HK-2 (cell line): Measurements from ENCODE around the gene CDCP1.
"Not testable (repeated sequence)": the region's sequence is repeated elsewhere in the genome, so short reads cannot be mapped to it uniquely, and the experiment has no call there.

Experiments
- DNase-seq: peaks from one replicate; pipeline ENCODE4 v3.0.0-alpha.2; 2018; ENCODE audit not compliant: unreplicated experiment

The CDCP1 gene

GRCh38 chr3:45173776-45174175 lies 27.6 kb upstream of the CDCP1 start:
- DNase-seq, result no peak

DNA sequence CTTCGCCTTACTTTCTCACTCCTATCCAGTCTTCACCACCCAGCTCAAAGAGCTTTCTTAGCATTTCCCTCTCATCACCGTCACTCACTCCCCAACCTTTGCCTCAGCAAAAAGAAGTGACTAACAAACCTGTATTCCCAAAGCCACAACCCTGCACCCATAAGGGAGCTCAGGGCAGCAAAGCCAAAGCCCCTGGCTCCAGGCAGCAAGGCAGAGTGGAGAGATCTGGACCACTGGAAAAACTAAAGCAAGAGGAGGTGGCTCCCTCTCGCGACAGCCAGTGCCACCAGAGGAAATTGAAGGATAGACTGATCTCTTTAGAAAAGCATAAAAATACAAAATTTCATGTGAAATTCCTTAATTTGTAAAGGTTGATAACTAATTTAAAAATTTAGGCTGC lies 25.1 kb upstream of the CDCP1 start:
- DNase-seq, result no peak

- DNase-seq, result no peak
These were observed 23.9 kb upstream of the CDCP1 start for GRCh38 chr3:45170096-45170495.

DNA sequence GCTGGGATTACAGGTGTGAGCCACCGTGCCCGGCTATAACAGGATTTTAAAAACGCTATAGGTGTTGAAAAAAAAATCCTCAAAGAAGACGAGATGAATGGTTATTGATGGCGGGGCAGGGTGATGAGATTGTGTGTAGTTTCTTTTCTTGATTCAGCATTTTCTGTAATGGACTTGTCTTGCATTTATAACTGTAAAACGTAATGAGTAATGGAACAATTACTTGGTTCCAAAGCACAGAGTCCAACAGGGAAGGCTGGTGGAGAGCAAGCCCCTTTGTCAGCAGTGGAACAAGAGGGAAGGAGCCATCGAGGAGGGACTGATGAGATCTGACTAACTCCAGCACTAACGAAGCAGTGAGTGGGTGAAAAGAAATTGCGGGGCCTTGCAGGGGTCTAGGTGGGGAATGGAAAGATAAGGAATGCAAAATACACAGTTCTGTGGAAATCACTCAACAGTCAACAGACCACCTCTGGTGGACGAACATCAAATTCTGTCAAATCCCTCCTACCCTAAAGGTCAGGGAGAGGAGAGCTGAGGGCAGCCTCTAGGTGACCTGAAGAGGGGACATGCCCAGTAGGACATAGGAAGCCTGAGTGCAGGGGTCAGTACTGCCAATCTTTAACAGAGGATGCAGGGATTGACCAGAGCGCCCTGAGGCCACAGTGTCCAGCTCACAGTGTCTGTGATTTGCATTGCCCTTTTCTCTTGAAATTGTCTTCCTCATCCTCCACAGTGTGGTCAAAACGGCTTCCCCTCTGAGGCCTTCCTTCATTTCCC lies 23.1 kb upstream of the CDCP1 start:
- DNase-seq, result no peak

- no peak for DNase-seq
These were observed 22.3 kb upstream of the CDCP1 start for GRCh38 chr3:45168451-45168850.

DNA sequence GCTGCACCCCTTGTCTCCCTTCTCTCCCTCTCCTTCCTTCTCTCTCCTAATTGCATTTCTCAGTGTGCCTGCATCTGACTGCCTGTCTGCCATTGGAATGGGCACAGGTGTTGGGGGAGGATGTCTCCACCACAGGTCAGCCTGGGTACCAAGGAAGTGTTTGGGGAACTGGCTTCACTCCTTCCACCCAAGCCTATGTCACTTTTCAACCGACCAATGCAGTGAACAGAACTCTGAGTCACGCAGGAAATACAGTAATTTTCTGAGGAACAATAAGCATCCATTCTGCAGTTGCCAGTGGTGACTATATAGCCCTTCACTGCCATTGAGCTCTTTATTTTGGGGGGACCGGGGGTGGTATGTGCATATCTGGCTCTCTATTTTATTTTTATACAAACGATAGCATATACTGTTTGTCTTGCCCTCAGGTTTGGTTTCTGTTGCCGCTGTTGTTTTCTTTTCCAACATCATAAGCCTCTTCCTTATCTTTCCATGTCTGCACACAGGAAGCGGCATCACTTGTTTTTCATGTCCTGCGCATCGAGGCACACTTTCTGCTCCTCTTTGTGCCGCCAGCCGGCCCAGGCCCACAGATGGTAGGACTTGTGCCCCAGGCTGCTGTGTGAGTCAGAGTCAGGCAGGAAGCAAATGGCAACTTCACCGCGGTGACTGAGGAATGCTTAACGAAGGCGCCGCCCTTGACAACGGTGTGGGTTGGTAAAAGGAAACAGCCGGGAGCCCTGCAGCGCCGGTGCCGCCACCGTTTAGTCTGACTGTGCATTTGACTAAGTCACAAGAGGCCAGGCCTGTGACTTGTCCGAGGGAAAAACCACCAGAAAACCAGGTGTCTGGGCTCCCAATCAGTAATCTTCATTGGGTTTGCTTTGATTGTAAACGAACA lies 21.1 kb upstream of the CDCP1 start:
- peak; percentile 88 for DNase-seq

DNA sequence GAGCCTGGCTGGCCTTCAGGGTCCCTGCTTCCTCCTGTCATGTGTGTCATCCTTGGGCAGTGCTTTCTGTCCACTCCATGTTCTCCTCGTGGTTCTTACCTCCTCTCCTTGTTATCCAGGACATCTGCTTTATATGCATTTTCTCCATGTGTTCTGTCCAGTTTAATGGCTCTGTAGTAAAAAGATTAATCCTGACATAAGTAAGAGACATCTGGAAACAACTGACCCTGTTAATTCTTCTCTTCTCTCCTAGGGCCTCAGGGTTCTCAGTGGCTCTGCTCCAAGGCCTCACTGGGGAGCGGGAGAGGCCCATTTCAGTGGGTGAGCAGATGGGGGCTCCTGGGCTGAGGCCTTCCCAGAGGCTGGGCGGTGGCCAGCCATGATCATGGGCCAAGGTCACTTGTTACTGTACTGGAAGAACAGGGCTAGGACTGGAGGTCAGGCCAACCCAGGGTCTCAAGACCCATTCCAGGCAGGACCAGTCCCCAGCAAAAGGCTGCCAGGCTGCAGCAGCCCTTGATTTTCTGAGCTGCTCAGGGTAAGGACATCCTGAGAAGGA lies 20.2 kb upstream of the CDCP1 start:
- no peak for DNase-seq

DNA sequence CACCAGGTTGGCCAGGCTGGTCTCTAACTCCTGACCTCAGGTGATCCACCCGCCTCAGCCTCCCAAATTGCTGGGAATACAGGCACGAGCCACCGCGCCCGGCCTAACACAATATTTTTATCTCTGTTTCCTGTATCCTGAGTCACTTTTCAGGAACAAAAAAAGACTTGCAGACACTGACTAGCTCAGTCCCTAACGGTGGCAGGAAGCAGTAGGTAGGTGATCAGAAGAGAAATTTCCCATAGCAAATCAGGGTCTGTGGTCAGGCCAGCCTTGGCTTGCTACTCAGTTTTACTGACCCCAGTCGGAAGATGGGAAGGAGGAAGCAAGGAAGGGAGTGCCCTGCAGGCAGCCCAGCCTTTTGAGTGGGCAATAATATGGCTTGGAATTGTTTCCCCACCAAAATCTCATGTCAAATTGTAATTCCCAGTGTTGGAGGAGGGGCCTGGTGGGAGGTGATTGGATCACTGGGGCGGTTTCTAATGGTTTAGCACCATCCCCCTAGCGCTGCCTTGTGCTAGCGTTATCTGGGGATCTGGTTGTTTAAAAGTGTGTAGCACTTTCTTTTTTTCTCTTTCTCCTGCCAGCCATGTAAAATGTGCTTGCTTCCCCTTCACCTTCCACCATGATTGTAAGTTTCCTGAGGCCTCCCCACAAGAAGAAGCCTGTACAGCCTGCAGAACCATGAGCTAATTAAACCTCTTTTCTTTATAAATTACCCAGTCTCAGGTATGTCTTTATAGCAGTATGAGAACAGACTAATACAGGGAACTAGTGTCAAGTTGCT lies 19.5 kb upstream of the CDCP1 start:
- no peak for DNase-seq

DNA sequence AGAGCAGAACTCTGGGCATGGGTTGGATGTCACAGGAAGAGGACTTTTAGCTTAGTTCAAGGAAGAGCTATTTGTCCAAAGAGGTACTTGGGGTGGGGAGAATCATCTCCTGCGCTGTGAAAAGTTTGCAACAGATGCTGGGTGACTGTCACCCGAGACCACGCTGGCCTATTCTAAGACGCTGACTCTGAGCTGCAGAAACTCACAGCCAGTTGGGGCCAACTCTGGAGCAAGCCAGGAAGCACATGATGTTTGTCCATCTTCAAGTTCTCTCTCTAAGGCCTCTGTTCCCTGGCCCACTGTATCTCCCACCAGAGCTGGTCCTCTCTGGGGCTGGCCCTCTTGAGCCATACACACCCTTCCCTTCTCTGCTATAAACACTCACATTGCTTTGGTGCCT lies 17.9 kb upstream of the CDCP1 start:
- DNase-seq, result no peak

- no peak for DNase-seq
These were observed 17.3 kb upstream of the CDCP1 start for GRCh38 chr3:45163481-45163880.

DNA sequence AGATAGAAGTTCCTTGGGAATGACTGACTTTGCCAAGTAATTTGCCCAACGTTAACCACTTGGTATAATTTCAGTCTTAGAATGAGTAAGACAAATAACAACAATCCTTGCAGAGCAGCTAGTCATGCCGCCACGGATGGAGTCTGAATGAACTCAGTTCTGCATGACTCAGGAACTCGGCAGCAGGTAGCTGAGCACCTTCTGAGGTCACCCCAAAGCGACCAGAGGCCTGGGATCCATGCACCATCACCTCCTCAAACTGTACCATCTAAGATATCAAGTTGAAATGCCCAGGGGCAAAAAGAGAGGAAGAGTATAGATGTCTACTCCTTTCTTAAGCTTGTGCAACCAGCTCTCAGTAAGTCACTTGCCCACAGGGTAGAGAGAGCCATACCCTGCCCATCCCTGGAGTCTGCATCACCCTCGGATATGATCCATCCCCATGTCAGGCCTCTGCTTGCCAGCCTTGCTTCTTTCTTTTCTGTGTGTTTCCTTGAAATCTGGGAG lies 8.5 kb upstream of the CDCP1 start:
- DNase-seq, result no peak

DNA sequence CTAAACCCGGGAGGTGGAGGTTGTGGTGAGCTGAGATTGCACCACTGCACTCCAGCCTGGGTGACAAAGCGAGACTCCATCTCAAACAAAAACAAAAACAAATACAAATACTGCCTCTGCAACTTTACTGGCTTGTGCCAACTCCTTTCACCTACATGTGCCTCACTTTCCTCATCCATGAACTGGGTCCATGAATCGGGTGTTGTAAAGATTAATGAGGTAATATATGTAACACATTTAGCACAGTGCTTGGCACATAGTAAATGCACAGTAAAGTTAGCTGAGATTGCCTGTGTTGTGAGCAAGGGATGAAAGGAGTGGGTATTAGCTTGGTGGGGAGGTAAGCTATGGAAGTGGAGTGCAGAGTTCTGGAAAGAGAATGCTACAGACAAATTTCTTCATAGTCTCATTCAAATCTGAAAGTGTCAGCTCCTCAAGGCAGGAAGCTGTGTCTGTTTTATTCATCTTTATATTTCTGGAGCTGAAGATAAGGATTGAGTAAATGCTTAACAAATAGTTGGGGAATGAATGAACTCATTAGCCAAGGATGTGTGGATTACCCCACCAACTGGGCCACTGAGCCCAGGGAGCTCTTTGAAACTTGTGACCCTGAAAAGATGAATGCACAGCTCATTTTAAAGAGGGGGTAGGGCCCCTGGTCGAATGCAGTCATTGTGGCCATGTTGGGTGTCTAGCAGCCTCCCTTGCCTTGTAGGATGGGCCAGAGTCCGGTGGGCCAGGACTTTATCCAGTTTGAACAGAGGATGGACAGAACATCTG lies 7.7 kb upstream of the CDCP1 start:
- no peak for DNase-seq

DNA sequence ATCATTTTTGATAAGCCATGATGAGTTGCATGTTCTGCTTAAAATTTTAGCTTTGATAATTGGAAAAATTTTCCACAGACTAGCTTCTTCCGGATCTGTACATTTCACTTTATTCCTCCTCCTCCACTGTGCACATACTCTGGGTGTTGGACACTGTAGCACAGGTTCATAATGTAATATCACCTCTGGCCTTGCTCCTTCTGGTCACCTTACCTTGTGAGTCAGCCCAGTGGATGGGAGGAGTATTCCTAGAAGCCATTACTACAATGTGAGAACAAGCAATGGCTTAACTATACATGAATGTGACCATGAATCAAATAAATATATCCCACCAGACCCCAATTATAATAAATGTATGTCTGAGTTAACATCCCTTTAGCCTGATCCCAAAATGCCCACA lies 6.1 kb upstream of the CDCP1 start:
- no peak for DNase-seq

DNA sequence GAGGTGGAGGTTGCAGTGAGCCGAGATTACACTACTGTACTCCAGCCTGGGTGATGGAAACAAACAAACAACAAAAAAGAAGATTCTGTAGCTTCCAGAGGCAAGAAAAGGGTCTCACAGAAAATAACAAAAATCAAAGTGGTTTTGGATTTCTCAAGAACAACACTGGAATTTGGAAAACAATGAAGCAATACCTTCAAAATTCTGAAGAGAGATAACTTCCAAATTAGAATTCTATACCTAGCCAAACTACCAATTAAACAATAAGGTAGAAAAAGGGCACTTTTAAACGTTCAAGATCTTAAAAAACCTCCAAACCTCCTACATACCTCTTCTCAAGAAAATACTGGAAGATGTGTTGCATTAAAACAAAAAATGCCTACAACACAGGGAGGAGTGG lies 4.9 kb upstream of the CDCP1 start:
- no peak for DNase-seq

DNA sequence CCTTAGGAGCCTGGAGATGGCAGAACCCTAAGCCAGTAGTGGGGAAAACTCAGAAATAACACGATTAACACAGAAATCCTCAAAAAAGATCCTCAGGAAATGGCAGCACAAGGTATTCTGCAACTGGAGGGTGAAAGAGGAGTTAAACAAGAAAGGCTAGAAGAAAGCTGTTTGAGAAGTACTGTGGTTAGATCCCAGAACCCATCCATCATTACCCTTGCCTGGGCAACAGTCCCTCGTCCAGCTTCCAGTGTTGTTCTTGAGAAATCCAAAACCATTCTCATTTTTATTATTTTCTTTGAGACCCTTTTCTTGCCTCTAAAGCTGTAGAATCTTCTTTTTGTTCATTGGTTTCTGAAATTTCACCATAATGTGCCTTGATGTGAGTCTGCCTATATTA lies 2.7 kb upstream of the CDCP1 start:
- DNase-seq, result no peak

DNA sequence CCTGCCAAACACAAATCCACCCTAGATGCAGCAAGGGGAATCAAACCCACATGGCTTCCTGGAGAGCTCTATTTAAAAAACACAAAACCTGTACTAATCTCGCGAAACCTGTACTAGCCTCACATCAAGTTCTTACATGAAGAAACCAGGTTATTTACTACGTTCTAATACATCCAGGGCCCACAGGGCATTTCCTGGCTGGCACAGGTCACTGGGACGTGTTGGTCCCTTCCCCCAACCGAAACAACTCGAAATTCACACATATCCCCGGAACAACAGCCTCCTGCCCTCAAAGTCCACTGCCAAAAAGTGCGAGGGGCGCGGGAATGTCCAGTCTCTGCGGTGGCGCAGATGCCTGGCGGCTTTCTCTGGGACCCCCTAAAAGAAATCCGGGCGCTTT lies 955 bp downstream of the CDCP1 start:
- DNase-seq, result no peak

DNA sequence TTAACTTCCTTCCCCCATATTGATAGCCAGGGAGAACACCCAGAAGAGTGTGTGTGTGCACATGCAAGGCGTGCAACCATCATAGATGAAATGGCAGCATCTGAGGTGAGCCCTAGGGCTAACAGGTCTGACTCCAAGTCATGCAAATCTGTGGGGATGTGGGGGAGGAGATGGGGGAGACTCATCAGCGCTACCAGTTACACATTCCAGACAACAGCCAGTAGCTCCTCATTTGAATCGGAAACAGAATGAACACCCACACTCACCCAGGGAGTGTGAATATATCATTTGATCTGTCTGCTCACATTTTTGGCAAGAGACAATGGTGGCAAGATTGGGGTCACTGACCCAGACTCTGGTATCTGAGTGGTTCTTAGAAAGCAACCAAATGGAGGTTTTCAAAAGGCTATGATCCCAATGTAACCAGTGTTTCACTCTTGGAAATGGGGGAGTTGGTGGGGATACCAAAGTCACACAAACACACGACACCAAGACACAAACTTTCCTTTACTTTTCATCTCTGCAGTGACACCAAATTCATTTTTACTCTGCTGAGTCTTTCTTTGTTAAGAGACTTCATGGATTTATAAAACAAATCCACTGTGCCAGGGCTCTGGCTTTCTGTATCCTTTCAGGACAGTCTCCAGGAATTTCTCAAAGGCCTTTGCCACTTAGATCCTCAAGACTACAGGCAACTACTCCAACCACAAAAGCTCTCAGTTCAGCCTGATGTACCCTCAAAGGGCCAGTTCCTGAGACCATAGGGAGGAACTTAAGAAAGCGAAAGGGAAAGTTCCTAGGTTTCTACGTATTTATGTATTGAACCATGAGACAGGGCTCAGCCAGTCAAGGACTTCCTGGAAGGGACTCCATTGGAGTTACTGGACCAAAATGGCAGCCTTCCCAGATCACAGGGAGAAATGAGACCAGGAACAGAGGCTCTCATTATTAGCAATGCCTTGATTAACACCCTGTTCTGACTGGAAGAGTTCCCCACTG lies 2.2 kb downstream of the CDCP1 start:
- no peak for DNase-seq

- not testable (repeated sequence) for DNase-seq
These were observed 5.4 kb downstream of the CDCP1 start for GRCh38 chr3:45140770-45141155.

DNA sequence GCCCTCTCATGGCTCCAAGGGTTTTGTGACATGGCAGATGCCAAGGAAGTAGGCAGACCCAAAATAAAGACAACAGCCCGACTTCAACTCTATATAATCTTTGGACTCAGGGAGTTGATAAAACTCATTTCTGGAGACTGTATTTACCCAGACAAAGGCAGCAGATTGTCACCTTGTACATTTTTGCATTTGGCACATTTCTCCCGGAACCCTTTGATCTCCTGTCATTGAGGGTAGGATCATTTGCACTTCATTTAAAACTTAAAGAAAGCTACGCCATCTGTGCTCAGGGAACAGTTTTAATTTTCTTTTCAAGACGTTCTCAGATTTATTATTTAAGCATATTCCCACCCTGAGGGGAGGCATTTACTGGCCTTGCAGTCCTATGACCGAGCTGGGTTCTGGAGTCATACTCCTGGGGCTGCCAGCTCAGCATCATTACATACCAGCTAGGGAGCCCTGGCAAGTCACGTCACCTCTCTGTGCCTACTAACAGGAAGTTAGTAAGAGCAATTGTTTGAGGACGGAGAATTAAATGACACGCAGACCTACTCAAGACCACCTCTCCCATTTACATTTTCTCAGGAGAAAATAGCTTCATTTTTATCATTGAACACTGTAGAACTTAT lies 5.9 kb downstream of the CDCP1 start:
- no peak for DNase-seq
